H1 (cell line): ENCODE measurements around the gene DOCK9. TPM values are rescaled to one million over a fixed set of nuclear protein-coding genes. Genes with fewer than 3 reads are reported as not detected.

Experiments
- CTCF ChIA-PET: fragments of 300-600 bp; sonication (Branson Sonifier 250); formaldehyde crosslinking; loops from one replicate; lab custom pipeline; 2021; ENCODE audit not compliant: partially characterized antibody; lab: Charles Lee
- POLR2A ChIA-PET: fragments of 300-600 bp; sonication (Branson Sonifier 250); formaldehyde crosslinking; loops from one replicate; lab custom pipeline; 2021; ENCODE audit warnings: inconsistent platforms; ENCODE audit not compliant: partially characterized antibody; lab: Charles Lee
- DNase-seq, 2 experiments: peaks; one replicate each; pipeline versions ENCODE4 v3.0.0 to v3.0.0-alpha.2; 2010 to 2022; ENCODE audit warnings: low spot score in 2 of 2, low read depth in 1 of 2, mixed read lengths in 1 of 2
- FAIRE-seq: peaks from 2 replicates; lab custom pipeline; 2011; peaks lifted over from hg19 to GRCh38; lab: Jason Lieb, UNC
- H2AFZ ChIP-seq: 2 replicates; pipeline ENCODE4 v1.8.1; 2012; ENCODE audit warnings: low read length, inconsistent platforms
- H2AK5ac ChIP-seq: 2 replicates; pipeline ENCODE4 v1.6.1; 2013; ENCODE audit warnings: low read depth, low read length
- H2BK120ac ChIP-seq: replicated peaks from 2 replicates; pipeline ENCODE3; 2013; ENCODE audit warnings: low read depth, low read length, inconsistent platforms
- H2BK12ac ChIP-seq: 2 replicates; pipeline ENCODE4 v1.6.1; 2013; ENCODE audit warnings: low read depth, low read length
- H2BK15ac ChIP-seq: 2 replicates; pipeline ENCODE4 v1.6.1; 2013; ENCODE audit warnings: low read length
- H2BK20ac ChIP-seq: 2 replicates; pipeline ENCODE4 v1.6.1; 2013; ENCODE audit warnings: low read length
- H2BK5ac ChIP-seq: 2 replicates; pipeline ENCODE4 v1.6.1; 2013; ENCODE audit warnings: low read depth, low read length
- H3K14ac ChIP-seq: 2 replicates; pipeline ENCODE4 v1.6.1; 2013; ENCODE audit warnings: inconsistent platforms; ENCODE audit not compliant: insufficient read length
- H3K18ac ChIP-seq: 2 replicates; pipeline ENCODE4 v1.6.1; 2013; ENCODE audit warnings: low read length; ENCODE audit errors: extremely low read depth
- H3K23ac ChIP-seq: 2 replicates; pipeline ENCODE4 v1.6.1; 2013; ENCODE audit warnings: inconsistent platforms; ENCODE audit not compliant: insufficient read length
- H3K23me2 ChIP-seq: 2 replicates; pipeline ENCODE4 v1.6.1; 2013; ENCODE audit warnings: low read depth, low read length
- H3K27ac ChIP-seq: 2 replicates; pipeline ENCODE4 v1.6.1; 2011; ENCODE audit warnings: low read depth, low read length, inconsistent platforms
- H3K27me3 ChIP-seq, 4 experiments: replicated peaks in 1 of 4; 1 replicate in 1 of 4; 2 replicates in 3 of 4; pipeline versions ENCODE4 v1.6.1 to v1.8.1; 2011 to 2013; ENCODE audit warnings: low read length in 3 of 4, mild to moderate bottlenecking in 3 of 4, inconsistent platforms in 2 of 4, mixed read lengths in 2 of 4, moderate library complexity in 1 of 4; ENCODE audit not compliant: control insufficient read depth in 3 of 4, insufficient read depth in 3 of 4; ENCODE audit errors: extremely low read depth in 1 of 4
- H3K36me3 ChIP-seq, 4 experiments: 2 replicates each; pipeline versions ENCODE4 v1.6.1 to v1.8.1; 2011 to 2013; ENCODE audit warnings: mild to moderate bottlenecking in 4 of 4, low read length in 3 of 4, moderate library complexity in 2 of 4, control low read depth in 1 of 4, inconsistent platforms in 1 of 4; ENCODE audit not compliant: insufficient read depth in 4 of 4, control insufficient read depth in 2 of 4
- H3K4ac ChIP-seq: replicated peaks from 2 replicates; pipeline ENCODE3; 2013; ENCODE audit warnings: low read length, low read depth, mixed read lengths, inconsistent platforms; ENCODE audit not compliant: insufficient read length
- H3K4me1 ChIP-seq, 4 experiments: replicated peaks in 1 of 4; 1 replicate in 1 of 4; 2 replicates in 3 of 4; pipeline versions ENCODE4 v1.6.1 to v1.8.1; 2011 to 2013; ENCODE audit warnings: low read length in 3 of 4, inconsistent platforms in 2 of 4, mixed read lengths in 1 of 4; ENCODE audit not compliant: insufficient read depth in 4 of 4, control insufficient read depth in 3 of 4
- H3K4me2 ChIP-seq, 2 experiments: 2 replicates each; pipeline versions ENCODE4 v1.6.1 to v1.8.1; 2011 to 2013; ENCODE audit warnings: low read depth in 2 of 2, low read length in 2 of 2, control low read depth in 1 of 2, inconsistent platforms in 1 of 2, mild to moderate bottlenecking in 1 of 2; ENCODE audit not compliant: insufficient read depth in 1 of 2
- H3K4me3 ChIP-seq, 4 experiments: fragments of 200-600, 300-600 bp in 1 of 4; sonication (generic), shearing (Covaris generic), sonication (Bioruptor Twin) in 1 of 4; 2 replicates each; pipeline versions ENCODE4 v1.5.1 to v1.8.1; 2011 to 2016; ENCODE audit warnings: low read length in 4 of 4, low read depth in 3 of 4, control low read depth in 2 of 4, inconsistent platforms in 2 of 4, mild to moderate bottlenecking in 2 of 4, mixed read lengths in 1 of 4, moderate library complexity in 1 of 4; ENCODE audit not compliant: insufficient read depth in 2 of 4; ENCODE audit errors: extremely low read depth in 1 of 4
- H3K56ac ChIP-seq: replicated peaks from 2 replicates; pipeline ENCODE3; 2013; ENCODE audit warnings: low read depth, mild to moderate bottlenecking, mixed read lengths, low read length, inconsistent platforms; ENCODE audit not compliant: insufficient read length
- H3K79me1 ChIP-seq: 2 replicates; pipeline ENCODE4 v1.6.1; 2013; ENCODE audit warnings: low read depth, low read length, control low read depth
- H3K79me2 ChIP-seq, 2 experiments: 2 replicates each; pipeline versions ENCODE4 v1.6.1 to v1.8.1; 2012 to 2013; ENCODE audit warnings: low read length in 2 of 2, mild to moderate bottlenecking in 2 of 2, inconsistent platforms in 1 of 2; ENCODE audit not compliant: insufficient read depth in 2 of 2, control insufficient read depth in 1 of 2
- H3K9ac ChIP-seq, 4 experiments: replicated peaks in 1 of 4; 1 replicate in 1 of 4; 2 replicates in 3 of 4; pipeline versions ENCODE4 v1.6.1 to v1.8.1; 2011 to 2013; ENCODE audit warnings: low read depth in 3 of 4, low read length in 3 of 4, control low read depth in 2 of 4, mild to moderate bottlenecking in 2 of 4, moderate library complexity in 2 of 4, inconsistent platforms in 1 of 4; ENCODE audit errors: extremely low read depth in 1 of 4
- H3K9me3 ChIP-seq, 2 experiments: 2 replicates each; pipeline versions ENCODE4 v1.6.1 to v1.8.1; 2012 to 2013; ENCODE audit warnings: mild to moderate bottlenecking in 2 of 2, moderate library complexity in 2 of 2, control low read depth in 1 of 2, inconsistent platforms in 1 of 2, low read depth in 1 of 2, low read length in 1 of 2, mixed read lengths in 1 of 2; ENCODE audit not compliant: insufficient read depth in 2 of 2
- H4K20me1 ChIP-seq, 2 experiments: replicated peaks in 1 of 2; 2 replicates each; pipeline versions ENCODE3 to v1.8.1; 2011 to 2013; ENCODE audit warnings: inconsistent platforms in 2 of 2, low read length in 2 of 2, mild to moderate bottlenecking in 1 of 2; ENCODE audit not compliant: insufficient read depth in 2 of 2, control insufficient read depth in 1 of 2
- H4K5ac ChIP-seq: 2 replicates; pipeline ENCODE4 v1.6.1; 2013; ENCODE audit warnings: low read length, low read depth, mixed read lengths, inconsistent platforms; ENCODE audit not compliant: insufficient read length
- H4K8ac ChIP-seq: 2 replicates; pipeline ENCODE4 v1.8.0; 2013; ENCODE audit warnings: mild to moderate bottlenecking, moderate library complexity, low read length, inconsistent platforms; ENCODE audit not compliant: insufficient read depth; ENCODE audit errors: extremely low read depth
- H4K91ac ChIP-seq: replicated peaks from 2 replicates; pipeline ENCODE3; 2013; ENCODE audit warnings: low read length, mixed read lengths, inconsistent platforms; ENCODE audit not compliant: insufficient read length
- HDAC2 ChIP-seq, 2 experiments: fragments of 300-600 bp in 1 of 2; sonication (generic) in 1 of 2; IDR thresholded peaks; 2 replicates each; pipeline ENCODE4 v1.6.1; 2011 to 2012; ENCODE audit warnings: low read depth in 2 of 2, low read length in 2 of 2, mild to moderate bottlenecking in 2 of 2, moderate library complexity in 2 of 2, borderline replicate concordance in 1 of 2, inconsistent platforms in 1 of 2
- TAF1 ChIP-seq: IDR thresholded peaks from 2 replicates; pipeline ENCODE4 v1.6.1; 2011; ENCODE audit warnings: mild to moderate bottlenecking, low read depth, low read length
- WGBS, 2 experiments: shearing (Covaris generic) in 1 of 2; methylation state at CpG; one replicate each; pipeline versions ENCODE4 v1.1.6 to v1.1.7; 2013 to 2015; ENCODE audit warnings: low lambda C conversion rate in 2 of 2, mixed read lengths in 2 of 2, inconsistent platforms in 1 of 2, low coverage in 1 of 2, missing lambda C conversion rate in 1 of 2; ENCODE audit not compliant: insufficient replicate concordance in 2 of 2, insufficient coverage in 1 of 2, insufficient read length in 1 of 2; ENCODE audit errors: extremely low coverage in 1 of 2, missing lambda C conversion rate in 1 of 2; 5-methylcytosine and 5-hydroxymethylcytosine counted together
- polyA plus RNA-seq, 7 experiments: library from polyadenylated mRNA; depleted of rRNA in 3 of 7; stranded (reverse) in 5 of 7; unstranded in 2 of 7; fragments of >200 nt in 5 of 7; fragments of 200-250 nt in 2 of 7; gene quantifications; 1 replicate in 5 of 7; 2 replicates in 1 of 7; 4 replicates in 1 of 7; pipeline versions ENCODE4 v1.2.1 to v1.2.3, GENCODE V29; 2011 to 2013; ENCODE audit warnings: missing spikeins in 2 of 7, mixed read lengths in 2 of 7
- total RNA-seq: library from RNA; stranded (reverse); fragmentation: NEBNext Ultra II Directional; extraction: Animal tissue kit (Norgen Biotek cat#: 25700); gene quantifications from 2 replicates; pipeline ENCODE4 v1.2.1, GENCODE V29; 2021

The DOCK9 gene
- total and polyA plus RNA-seq, 2 of the 8 experiments (the other 6 are each of a cell fraction or from before 2014, with no cell fraction given), result 21.6 to 31.5 TPM

- H4K20me1 ChIP-seq, result no peaks in the 10 kb centered on the region
- H3K4ac ChIP-seq, result no peak overlapping the region
- H3K9ac ChIP-seq, result no peak overlapping the region
- H3K27ac ChIP-seq, result no peak overlapping the region
- no peak overlapping the region for H2BK120ac ChIP-seq
- H3K79me1 ChIP-seq, result no peaks in the 10 kb centered on the region
- no peak overlapping the region for H3K23ac ChIP-seq
- FAIRE-seq (no peak), DNase-seq (no peak)
- H2AK5ac ChIP-seq, result no peak overlapping the region
- H3K36me3 ChIP-seq, result no peaks in the 10 kb centered on the region
- WGBS, 2 experiments, result 90% methylated on average over 5 of the region's 5 CpGs; no CpG with 5 or more reads in 1 of the 2 experiments
- H3K18ac ChIP-seq, result no peak overlapping the region
- H2BK20ac ChIP-seq, result no peak overlapping the region
- H3K23me2 ChIP-seq, result no peaks in the 10 kb centered on the region
- H2BK5ac ChIP-seq, result no peak overlapping the region
- H3K4me2 ChIP-seq, result no peak overlapping the region
- POLR2A ChIA-PET, result no interaction called here
- no peak for TF ChIP-seq HDAC2 (IDR thresholded peaks at IDR 0.05; ENCODE audit: borderline replicate concordance in 1 of 2, low read depth in 2 of 2, low read length in 2 of 2)
- TF ChIP-seq TAF1, result no peak
- H3K9me3 ChIP-seq, result no peaks in the 10 kb centered on the region
- H3K56ac ChIP-seq, result no peak overlapping the region
- H3K27me3 ChIP-seq, result no peaks in the 10 kb centered on the region
- no peak overlapping the region for H4K8ac ChIP-seq
- H2BK15ac ChIP-seq, result no peak overlapping the region
- peaks cover 0 to 8% (median 4%) of the 10 kb centered on the region in 4 experiments; a peak in 5 of 7 replicates for H3K4me1 ChIP-seq
- CTCF ChIA-PET, result interaction anchor here (0.8 to 1.5 kb wide), 3 partner anchors 10 to 121 kb away, joined by 3 to 4 read pairs (median 4); partner anchors contain the start of gene DOCK9
- no peaks in the 10 kb centered on the region for H3K79me2 ChIP-seq
- H3K14ac ChIP-seq, result no peak overlapping the region
- no peak overlapping the region for H4K91ac ChIP-seq
- H3K4me3 ChIP-seq, result no peak overlapping the region
- H4K5ac ChIP-seq, result no peak overlapping the region
- H2BK12ac ChIP-seq, result no peak overlapping the region
- no peak overlapping the region for H2AFZ ChIP-seq
These were observed 10.4 kb upstream of the DOCK9 start for GRCh38 chr13:98988277-98988676.
